ENCODE results near the gene HSFX4. TPM values are rescaled to one million over a fixed set of nuclear protein-coding genes. Genes with fewer than 3 reads are reported as not detected.
A peak's percentile ranks its signal among the peaks of the same experiment; 100 is the strongest.

Gene HSFX4
- total RNA-seq, 1 donor from 2014 or later, result not detected

DNA sequence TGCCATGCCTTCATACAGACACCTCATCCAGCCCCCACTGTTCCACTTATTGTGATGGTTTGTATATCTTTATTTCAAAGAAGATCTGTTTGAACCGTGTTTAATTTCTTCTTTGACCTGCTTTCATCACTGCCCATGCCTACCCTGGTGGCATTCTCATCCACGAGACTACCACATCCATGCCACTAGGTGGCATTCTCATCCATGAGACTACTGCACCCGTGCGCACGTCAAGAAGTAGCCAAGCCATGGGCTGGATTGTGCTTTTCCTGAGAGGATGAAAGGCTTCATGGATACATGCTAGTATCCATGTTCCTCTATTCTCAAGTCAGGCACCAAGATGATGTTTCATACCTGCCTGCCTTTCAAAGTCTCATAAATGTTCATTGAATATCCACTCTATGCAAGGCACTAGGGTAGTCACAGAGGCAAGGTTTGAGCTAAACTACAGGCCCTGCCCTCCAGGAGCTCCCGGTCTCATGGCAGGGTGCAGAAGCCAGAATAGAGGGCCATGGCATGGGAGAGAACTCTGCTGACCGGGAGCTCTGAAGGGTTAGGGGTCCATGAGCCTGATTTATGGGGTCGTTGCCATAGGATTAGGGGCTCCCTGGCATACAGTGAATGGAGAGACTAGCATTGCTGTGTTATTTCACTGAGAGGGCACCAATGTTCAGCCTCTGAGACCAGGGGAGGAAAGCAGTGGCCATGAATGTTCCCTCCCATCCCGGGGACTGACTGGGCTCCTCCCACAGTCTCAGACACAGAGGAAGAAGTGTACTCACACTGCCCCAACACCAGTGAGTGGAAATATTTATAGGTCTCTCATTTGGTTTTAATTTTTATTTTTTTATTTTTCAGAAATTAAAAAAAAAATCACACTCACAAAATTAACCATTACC is 33.7 kb downstream of the HSFX4 start:
- no peaks in the 10 kb centered on the region for H3K4me1 ChIP-seq
- peaks cover 0 to 4% of the 10 kb centered on the region in 2 donors for H3K36me3 ChIP-seq
- no peak for DNase-seq (ENCODE audit: low spot score in 2 of 2)
- no peak overlapping the region for H3K27ac ChIP-seq
- H3K9me3 ChIP-seq, result no peaks in the 10 kb centered on the region
- peak; percentile 43 to 64 (median 56) for TF ChIP-seq CTCF (IDR thresholded peaks at IDR 0.05)
- H3K27me3 ChIP-seq, result no peaks in the 10 kb centered on the region
- intact Hi-C loops (cut with DNase I), result loop anchor here (5.0 kb wide), 4 partner anchors 399 to 754 kb away; partner anchors contain the start of gene MAMLD1
- no peak overlapping the region for H3K4me3 ChIP-seq

- Histone ChIP-seq H3K36me3 (no peaks in the 10 kb centered on the region), H3K9me3 (no peaks in the 10 kb centered on the region), H3K4me1 (no peaks in the 10 kb centered on the region), H3K4me3 (no peak overlapping the region), H3K27me3 (no peaks in the 10 kb centered on the region), H3K27ac (no peak overlapping the region)
- DNase-seq (ENCODE audit: low spot score in 2 of 2), result no peak
- intact Hi-C loops (cut with DNase I), result no loop called here
- no peak for TF ChIP-seq CTCF (IDR thresholded peaks at IDR 0.05)
These were observed 49.8 kb downstream of the HSFX4 start for GRCh38 chrX:149979126-149979644.

Other genes with a start within 250 kb of the HSFX4 start
- gene MAGEA11, start 217.5 kb upstream of the HSFX4 start, total RNA-seq, result not detected
- 21.7 TPM for gene HSFX1, start 155.5 kb upstream of the HSFX4 start, total RNA-seq
- not detected for gene MAGEA9, start 147.6 kb upstream of the HSFX4 start, total RNA-seq
- not detected for gene MAGEA8, start 48.4 kb upstream of the HSFX4 start, total RNA-seq
- 22.8 TPM for gene EOLA2, start 8.9 kb downstream of the HSFX4 start, total RNA-seq

All from ascending aorta (tissue), 2 donors.